Measurements from ENCODE around the gene MYOCD.

MYOCD gene

GRCh38 chr17:12623220-12623848 lies 42.4 kb upstream of the MYOCD start:
- TF ChIP-seq, protein P1, sequence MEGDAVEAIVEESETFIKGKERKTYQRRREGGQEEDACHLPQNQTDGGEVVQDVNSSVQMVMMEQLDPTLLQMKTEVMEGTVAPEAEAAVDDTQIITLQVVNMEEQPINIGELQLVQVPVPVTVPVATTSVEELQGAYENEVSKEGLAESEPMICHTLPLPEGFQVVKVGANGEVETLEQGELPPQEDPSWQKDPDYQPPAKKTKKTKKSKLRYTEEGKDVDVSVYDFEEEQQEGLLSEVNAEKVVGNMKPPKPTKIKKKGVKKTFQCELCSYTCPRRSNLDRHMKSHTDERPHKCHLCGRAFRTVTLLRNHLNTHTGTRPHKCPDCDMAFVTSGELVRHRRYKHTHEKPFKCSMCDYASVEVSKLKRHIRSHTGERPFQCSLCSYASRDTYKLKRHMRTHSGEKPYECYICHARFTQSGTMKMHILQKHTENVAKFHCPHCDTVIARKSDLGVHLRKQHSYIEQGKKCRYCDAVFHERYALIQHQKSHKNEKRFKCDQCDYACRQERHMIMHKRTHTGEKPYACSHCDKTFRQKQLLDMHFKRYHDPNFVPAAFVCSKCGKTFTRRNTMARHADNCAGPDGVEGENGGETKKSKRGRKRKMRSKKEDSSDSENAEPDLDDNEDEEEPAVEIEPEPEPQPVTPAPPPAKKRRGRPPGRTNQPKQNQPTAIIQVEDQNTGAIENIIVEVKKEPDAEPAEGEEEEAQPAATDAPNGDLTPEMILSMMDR (conservative IDR thresholded peaks at IDR 0.05; ENCODE audit: low read length): no peak
- no peak for TF ChIP-seq EZH2phosphoT487 (IDR thresholded peaks at IDR 0.05; ENCODE audit: borderline replicate concordance)
- Histone ChIP-seq H3K4me3 (ENCODE audit: low read length, poor library complexity, severe bottlenecking) (no peak overlapping the region), H3K9ac (ENCODE audit: low read depth, low read length, poor library complexity, severe bottlenecking) (no peak overlapping the region), H3K36me3 (ENCODE audit: insufficient read depth, low read length) (no peaks in the 10 kb centered on the region), H3K4me1 (ENCODE audit: insufficient read depth, low read length, poor library complexity, severe bottlenecking) (no peaks in the 10 kb centered on the region), H3K27me3 (ENCODE audit: insufficient read depth, low read length, poor library complexity, severe bottlenecking) (no peaks in the 10 kb centered on the region), H4K20me1 (ENCODE audit: insufficient read depth, low read length, poor library complexity, severe bottlenecking) (no peaks in the 10 kb centered on the region), H3K9me3 (ENCODE audit: insufficient read depth, low read depth, low read length) (peaks cover 3% of the 10 kb centered on the region; the same call in 1 of the 2 replicates), H2AFZ (ENCODE audit: low read length) (no peak overlapping the region), H3K79me2 (ENCODE audit: insufficient read depth, low read length) (no peaks in the 10 kb centered on the region), H3K4me2 (ENCODE audit: low read depth, low read length, poor library complexity, severe bottlenecking) (no peak overlapping the region), H3F3A (ENCODE audit: low read depth) (no peaks in the 10 kb centered on the region), H3K9me2 (replicated peaks; ENCODE audit: low read depth, low read length) (no peaks in the 10 kb centered on the region)

DNA sequence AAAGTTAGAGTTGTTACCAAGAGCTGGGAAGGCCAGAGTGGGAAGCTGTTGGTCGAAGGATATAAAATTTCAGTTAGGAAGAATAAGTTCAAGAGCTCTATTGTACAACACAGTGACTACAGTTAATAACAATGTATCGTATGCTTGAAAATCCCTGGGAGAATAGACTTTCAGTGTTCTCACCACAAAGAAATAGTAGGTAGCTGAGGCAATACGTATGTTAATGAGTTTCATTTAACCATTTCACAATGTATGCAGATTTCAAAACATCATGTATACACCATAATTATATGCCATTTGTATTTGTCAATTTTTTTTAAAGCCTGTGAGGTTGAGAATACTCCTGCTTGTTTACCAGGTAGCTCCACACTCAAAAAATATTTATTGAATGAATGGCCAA lies 41.5 kb upstream of the MYOCD start:
- Histone ChIP-seq H4K20me1 (ENCODE audit: insufficient read depth, low read length, poor library complexity, severe bottlenecking) (no peaks in the 10 kb centered on the region), H3K4me2 (ENCODE audit: low read depth, low read length, poor library complexity, severe bottlenecking) (no peak overlapping the region), H3K9me3 (ENCODE audit: insufficient read depth, low read depth, low read length) (peaks cover 3% of the 10 kb centered on the region; the same call in 1 of the 2 replicates), H3K27me3 (ENCODE audit: insufficient read depth, low read length, poor library complexity, severe bottlenecking) (no peaks in the 10 kb centered on the region), H3K4me3 (ENCODE audit: low read length, poor library complexity, severe bottlenecking) (no peak overlapping the region), H3K79me2 (ENCODE audit: insufficient read depth, low read length) (no peaks in the 10 kb centered on the region), H3K4me1 (ENCODE audit: insufficient read depth, low read length, poor library complexity, severe bottlenecking) (no peaks in the 10 kb centered on the region), H3K36me3 (ENCODE audit: insufficient read depth, low read length) (no peaks in the 10 kb centered on the region), H3F3A (ENCODE audit: low read depth) (no peaks in the 10 kb centered on the region), H3K9ac (ENCODE audit: low read depth, low read length, poor library complexity, severe bottlenecking) (no peak overlapping the region), H3K9me2 (replicated peaks; ENCODE audit: low read depth, low read length) (no peaks in the 10 kb centered on the region), H2AFZ (ENCODE audit: low read length) (no peak overlapping the region)
- TF ChIP-seq EZH2phosphoT487 (IDR thresholded peaks at IDR 0.05; ENCODE audit: borderline replicate concordance): no peak
- TF ChIP-seq, protein P1 (conservative IDR thresholded peaks at IDR 0.05; ENCODE audit: low read length): no peak

GRCh38 chr17:12625092-12625491 lies 40.6 kb upstream of the MYOCD start:
- peaks cover 3% of the 10 kb centered on the region; the same call in 1 of the 2 replicates for H3K9me3 ChIP-seq (ENCODE audit: insufficient read depth, low read depth, low read length)

More at GRCh38 chr17:12625092-12625491, 40.6 kb upstream of the MYOCD start:
- Histone ChIP-seq H3K9me2 (replicated peaks; ENCODE audit: low read depth, low read length) (no peaks in the 10 kb centered on the region), H4K20me1 (ENCODE audit: insufficient read depth, low read length, poor library complexity, severe bottlenecking) (no peaks in the 10 kb centered on the region), H3K4me1 (ENCODE audit: insufficient read depth, low read length, poor library complexity, severe bottlenecking) (no peaks in the 10 kb centered on the region), H2AFZ (ENCODE audit: low read length) (no peak overlapping the region), H3K36me3 (ENCODE audit: insufficient read depth, low read length) (no peaks in the 10 kb centered on the region), H3K4me2 (ENCODE audit: low read depth, low read length, poor library complexity, severe bottlenecking) (no peak overlapping the region), H3K9ac (ENCODE audit: low read depth, low read length, poor library complexity, severe bottlenecking) (no peak overlapping the region), H3K4me3 (ENCODE audit: low read length, poor library complexity, severe bottlenecking) (no peak overlapping the region), H3K79me2 (ENCODE audit: insufficient read depth, low read length) (no peaks in the 10 kb centered on the region), H3F3A (ENCODE audit: low read depth) (no peaks in the 10 kb centered on the region), H3K27me3 (ENCODE audit: insufficient read depth, low read length, poor library complexity, severe bottlenecking) (no peaks in the 10 kb centered on the region)
- TF ChIP-seq, protein P1 (conservative IDR thresholded peaks at IDR 0.05; ENCODE audit: low read length): no peak
- TF ChIP-seq EZH2phosphoT487 (IDR thresholded peaks at IDR 0.05; ENCODE audit: borderline replicate concordance): no peak
